DOHH2 (cell line): Measurements from ENCODE around the gene NSMF.

Source experiments
- H3F3A ChIP-seq: fragments of 200-600 bp; sonication (generic), shearing (Covaris generic); 2 replicates; pipeline ENCODE4 v1.6.0; 2016; ENCODE audit warnings: antibody characterized with exemption, mild to moderate bottlenecking; ENCODE audit not compliant: control insufficient read depth, insufficient read depth
- H3K27ac ChIP-seq: fragments of 200-600 bp; sonication (generic); 2 replicates; pipeline ENCODE4 v1.5.1; 2014; ENCODE audit warnings: low read depth, mild to moderate bottlenecking, low read length, moderate library complexity
- H3K27me3 ChIP-seq: fragments of 200-600 bp; sonication (generic); 2 replicates; pipeline ENCODE4 v1.6.1; 2014; ENCODE audit warnings: mild to moderate bottlenecking, low read length, mixed read lengths; ENCODE audit not compliant: control insufficient read depth
- H3K36me3 ChIP-seq: fragments of 200-600 bp; sonication (generic); 2 replicates; pipeline ENCODE4 v1.6.1; 2014; ENCODE audit warnings: mild to moderate bottlenecking, low read length, moderate library complexity, mixed read lengths; ENCODE audit not compliant: control insufficient read depth
- H3K4me1 ChIP-seq: fragments of 200-600 bp; sonication (generic); 2 replicates; pipeline ENCODE4 v1.6.1; 2014; ENCODE audit warnings: mild to moderate bottlenecking, low read length, mixed read lengths; ENCODE audit not compliant: control insufficient read depth
- H3K4me2 ChIP-seq: fragments of 200-600 bp; sonication (generic); 2 replicates; pipeline ENCODE4 v1.6.0; 2014; ENCODE audit warnings: mild to moderate bottlenecking, low read length, moderate library complexity
- H3K4me3 ChIP-seq: fragments of 200-600 bp; sonication (generic); 2 replicates; pipeline ENCODE4 v1.5.1; 2014; ENCODE audit warnings: mild to moderate bottlenecking, low read length, mixed read lengths
- H3K79me2 ChIP-seq: fragments of 200-600 bp; sonication (generic); 2 replicates; pipeline ENCODE4 v1.6.1; 2014; ENCODE audit warnings: mild to moderate bottlenecking, low read length, mixed read lengths; ENCODE audit not compliant: control insufficient read depth
- H3K9me2 ChIP-seq: fragments of 200-600 bp; sonication (generic); replicated peaks from 2 replicates; pipeline ENCODE4 v1.6.1; 2014; ENCODE audit warnings: mild to moderate bottlenecking, low read length, mixed read lengths; ENCODE audit not compliant: control insufficient read depth
- H3K9me3 ChIP-seq: fragments of 200-600 bp; sonication (generic); 2 replicates; pipeline ENCODE4 v1.6.1; 2014; ENCODE audit warnings: antibody characterized with exemption, low read length, mixed read lengths; ENCODE audit not compliant: control insufficient read depth, insufficient read depth
- H4K20me1 ChIP-seq: fragments of 200-600 bp; sonication (generic); 2 replicates; pipeline ENCODE4 v1.6.0; 2014; ENCODE audit warnings: low read depth, mild to moderate bottlenecking, antibody characterized with exemption, low read length, moderate library complexity; ENCODE audit not compliant: control insufficient read depth, insufficient read depth
- CTCF ChIP-seq: fragments of 200-600 bp; sonication (generic); IDR thresholded peaks from one replicate; pipeline ENCODE4 v1.5.1; 2014; ENCODE audit warnings: antibody characterized with exemption, mild to moderate bottlenecking, low read depth, low read length; ENCODE audit not compliant: poor library complexity, severe bottlenecking
- EZH2phosphoT487 ChIP-seq: fragments of 200-600 bp; sonication (generic); IDR thresholded peaks from 2 replicates; pipeline ENCODE4 v1.6.1; 2017; ENCODE audit warnings: borderline replicate concordance, mild to moderate bottlenecking, antibody characterized with exemption, low read length, moderate library complexity, mixed read lengths

The NSMF gene

GRCh38 chr9:137454145-137454596 is 5.0 kb downstream of the NSMF start:
- peak overlapping the region; percentile 20; the same call in 1 of the 2 replicates for H3K27ac ChIP-seq
- H4K20me1 ChIP-seq = no peaks in the 10 kb centered on the region; the same call in 1 of the 2 replicates
- peaks cover 72% of the 10 kb centered on the region for H3K36me3 ChIP-seq
- no peaks in the 10 kb centered on the region for H3K9me3 ChIP-seq
- H3F3A ChIP-seq = no peaks in the 10 kb centered on the region
- H3K4me3 ChIP-seq = peak overlapping the region; percentile 71
- peak overlapping the region; percentile 89 for H3K4me2 ChIP-seq
- H3K9me2 ChIP-seq = no peaks in the 10 kb centered on the region
- no peak for TF ChIP-seq EZH2phosphoT487
- peaks cover 78% of the 10 kb centered on the region for H3K4me1 ChIP-seq
- peaks cover 20% of the 10 kb centered on the region for H3K79me2 ChIP-seq
- no peaks in the 10 kb centered on the region for H3K27me3 ChIP-seq

DNA sequence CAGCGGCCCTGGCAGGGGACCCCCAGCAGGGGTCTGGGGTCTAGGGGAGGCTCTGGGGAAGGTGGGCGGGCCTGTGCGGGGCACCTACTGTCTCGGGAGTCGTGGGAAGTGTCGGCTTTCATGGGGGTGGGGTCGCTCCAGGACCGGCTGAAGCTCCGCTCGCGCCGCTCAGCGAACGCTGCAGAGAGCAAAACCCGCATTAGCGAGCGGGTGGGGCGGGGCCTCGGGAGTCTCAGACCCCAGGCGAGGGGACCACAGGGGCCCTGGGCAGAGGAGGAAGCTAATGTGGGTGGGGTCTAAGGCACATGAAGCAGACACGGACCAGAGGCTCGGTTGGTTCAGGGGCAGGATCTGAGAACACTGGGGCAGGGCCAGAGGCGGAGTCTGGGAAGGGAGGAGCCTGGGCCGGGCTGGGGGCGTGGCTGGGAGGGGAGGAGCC is 5.5 kb downstream of the NSMF start:
- H3K9me2 ChIP-seq = no peaks in the 10 kb centered on the region
- H3K79me2 ChIP-seq = peaks cover 18% of the 10 kb centered on the region
- H3K4me3 ChIP-seq = 0 out of 2 replicates have a peak overlapping the region, but pooled peaks have one; percentile 36
- no peaks in the 10 kb centered on the region for H3K9me3 ChIP-seq
- H3K36me3 ChIP-seq = peaks cover 75% of the 10 kb centered on the region
- H3K4me2 ChIP-seq = peak overlapping the region; percentile 38; the same call in 1 of the 2 replicates
- TF ChIP-seq CTCF (no peak), EZH2phosphoT487 (no peak)
- no peaks in the 10 kb centered on the region for H3F3A ChIP-seq
- H4K20me1 ChIP-seq = no peaks in the 10 kb centered on the region; the same call in 1 of the 2 replicates
- no peak overlapping the region for H3K27ac ChIP-seq
- no peaks in the 10 kb centered on the region for H3K27me3 ChIP-seq
- peaks cover 78% of the 10 kb centered on the region for H3K4me1 ChIP-seq

DNA sequence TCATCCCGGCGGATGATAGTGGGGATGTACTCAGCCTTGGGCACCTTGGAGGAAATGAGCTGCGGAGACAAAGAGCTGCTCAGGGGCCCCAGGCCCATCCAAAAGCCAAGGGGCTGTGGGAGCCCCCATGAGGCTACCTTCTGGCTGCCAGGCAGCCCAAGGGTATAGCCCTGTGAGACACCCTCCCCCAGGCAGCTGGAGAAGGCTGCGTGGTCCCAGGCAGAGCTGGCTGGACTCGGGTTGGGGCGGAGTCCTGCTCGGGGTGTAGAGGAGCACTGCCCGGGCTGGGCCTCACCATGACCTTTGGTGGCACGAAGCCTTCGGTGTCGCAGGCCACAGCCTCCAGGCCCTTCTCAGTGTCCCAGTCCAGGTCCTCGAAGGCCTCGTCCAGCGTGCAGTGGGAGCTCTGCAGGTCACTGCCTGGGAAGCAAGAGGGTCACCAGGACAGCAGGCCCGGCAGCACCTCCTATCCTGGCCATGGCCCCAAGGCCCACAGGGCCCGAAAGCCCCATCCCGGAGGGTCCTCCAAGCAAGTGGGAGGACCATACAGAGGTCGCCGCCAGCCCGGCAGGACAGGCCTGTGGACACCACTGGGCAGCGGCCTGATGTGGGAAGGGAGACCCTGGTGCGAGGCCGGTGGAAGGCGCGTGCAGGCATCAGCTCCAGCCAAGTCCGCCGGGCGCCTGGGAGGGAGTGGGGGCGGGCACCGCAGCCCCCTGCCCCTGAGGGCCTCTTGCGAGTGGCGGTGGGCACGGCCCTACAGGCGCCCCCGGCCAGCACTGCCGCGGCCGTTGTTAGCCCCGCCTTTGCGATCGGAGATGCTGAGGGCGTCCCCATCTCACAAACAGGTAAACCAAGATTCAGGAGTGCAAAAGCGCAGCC is 6.1 kb downstream of the NSMF start:
- Histone ChIP-seq H3F3A (no peaks in the 10 kb centered on the region), H3K9me3 (no peaks in the 10 kb centered on the region), H4K20me1 (no peaks in the 10 kb centered on the region; the same call in 1 of the 2 replicates), H3K9me2 (no peaks in the 10 kb centered on the region), H3K4me1 (peaks cover 73% of the 10 kb centered on the region), H3K4me2 (peak overlapping the region; percentile 38; the same call in 1 of the 2 replicates), H3K27ac (no peak overlapping the region), H3K27me3 (no peaks in the 10 kb centered on the region), H3K4me3 (no peak overlapping the region), H3K79me2 (peaks cover 11% of the 10 kb centered on the region), H3K36me3 (peaks cover 72% of the 10 kb centered on the region)
- TF ChIP-seq EZH2phosphoT487 (no peak), CTCF (no peak)
